Mesenteric fat pad (tissue), 1 donor: ENCODE data around the gene CELSR1. TPM values are rescaled to one million over a fixed set of nuclear protein-coding genes. Genes with fewer than 3 reads are reported as not detected.
"Not testable (repeated sequence)": the region's sequence is repeated elsewhere in the genome, so short reads cannot be mapped to it uniquely, and the experiment has no call there.

Source experiments
- DNase-seq: peaks from one replicate; pipeline ENCODE4 v3.0.0-alpha.2; 2020; ENCODE audit warnings: low spot score
- total RNA-seq: library from RNA; stranded (reverse); fragmentation: NEBNext Ultra II Directional; extraction: Animal tissue kit (Norgen Biotek cat#: 25700); gene quantifications from one replicate; pipeline ENCODE4 v1.2.1, GENCODE V29; 2021
- donor health status: DM: yes; HTN: yes; CAD: no.

Gene CELSR1
- total RNA-seq, 1 donor from 2014 or later: 1.8 TPM

DNA sequence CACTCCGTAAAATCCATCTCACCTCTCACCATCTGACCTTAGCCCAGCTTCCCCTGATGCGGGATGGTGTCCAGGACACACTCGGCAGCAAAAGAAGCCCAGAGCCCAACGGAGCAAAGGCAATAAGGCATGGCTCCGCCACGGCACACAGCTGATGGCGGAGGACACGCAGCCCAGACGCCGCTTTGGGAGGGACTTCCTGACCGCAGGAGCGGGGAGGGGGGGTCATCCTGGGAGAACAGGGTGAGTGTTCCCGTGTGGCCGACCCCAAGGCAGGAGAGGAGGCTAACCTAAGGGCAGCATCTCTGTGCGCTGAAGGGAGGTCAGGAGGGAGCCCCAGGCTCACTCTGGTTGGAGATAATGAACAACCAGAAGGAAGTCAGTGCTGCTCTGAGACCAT lies 130.6 kb downstream of the CELSR1 start:
- no peak for DNase-seq

DNA sequence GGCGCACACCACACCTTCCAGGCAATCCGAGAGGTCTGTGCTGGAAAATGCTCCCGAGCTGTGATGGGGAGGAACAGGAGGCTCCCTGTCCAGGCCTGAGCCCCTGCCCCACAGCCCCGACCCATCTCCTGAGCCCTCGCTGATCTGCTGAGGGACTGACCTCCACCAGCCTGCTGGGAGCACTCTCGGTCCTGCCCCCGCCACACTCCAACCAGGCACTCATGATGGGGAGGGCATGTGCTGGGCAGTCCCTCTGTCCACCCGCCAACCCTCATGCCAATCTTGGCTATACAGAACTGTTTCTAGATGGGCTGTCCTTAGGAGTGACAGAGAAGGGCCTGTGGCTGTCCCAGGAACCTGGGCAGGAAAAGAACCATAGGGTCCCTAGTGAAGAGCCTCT lies 131.1 kb downstream of the CELSR1 start:
- no peak for DNase-seq

DNA sequence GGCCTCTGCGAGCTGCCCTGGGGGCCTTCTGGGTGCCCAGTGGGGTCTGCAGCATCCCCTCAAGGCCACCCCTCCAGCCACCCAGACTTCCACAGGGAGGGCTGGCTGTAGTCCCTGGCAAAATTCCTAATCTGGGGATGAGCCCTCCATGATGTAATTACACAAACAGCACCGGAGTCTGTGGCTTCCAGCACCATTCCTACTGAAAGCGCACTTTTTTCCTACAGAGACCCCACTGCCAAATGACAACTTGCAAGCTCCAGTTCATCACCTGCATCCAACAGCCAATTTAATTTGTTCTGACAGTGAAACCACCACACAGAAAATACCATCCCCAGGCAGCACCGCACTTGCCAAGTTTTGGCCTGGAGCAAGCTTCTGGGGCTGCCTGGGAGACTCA lies 131.5 kb downstream of the CELSR1 start:
- DNase-seq: no peak

DNA sequence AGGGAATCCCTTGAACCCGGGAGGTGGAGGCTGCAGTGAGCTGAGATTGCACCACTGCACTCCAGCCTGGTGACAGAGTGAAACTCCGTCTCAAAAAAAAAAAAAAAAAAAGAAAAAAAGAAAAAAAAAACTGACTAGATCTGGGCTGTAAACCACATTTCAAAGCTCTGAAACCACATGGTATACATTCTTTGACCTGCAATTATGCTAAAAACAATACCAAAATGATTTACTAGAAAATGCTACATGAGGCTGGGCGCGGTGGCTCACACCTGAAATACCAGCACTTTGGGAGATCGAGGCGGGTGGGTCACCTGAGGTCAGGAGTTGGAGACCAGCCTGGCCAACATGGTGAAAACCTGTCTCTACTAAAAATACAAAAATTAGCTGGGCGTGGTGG lies 133.5 kb downstream of the CELSR1 start:
- DNase-seq: not testable (repeated sequence)

DNA sequence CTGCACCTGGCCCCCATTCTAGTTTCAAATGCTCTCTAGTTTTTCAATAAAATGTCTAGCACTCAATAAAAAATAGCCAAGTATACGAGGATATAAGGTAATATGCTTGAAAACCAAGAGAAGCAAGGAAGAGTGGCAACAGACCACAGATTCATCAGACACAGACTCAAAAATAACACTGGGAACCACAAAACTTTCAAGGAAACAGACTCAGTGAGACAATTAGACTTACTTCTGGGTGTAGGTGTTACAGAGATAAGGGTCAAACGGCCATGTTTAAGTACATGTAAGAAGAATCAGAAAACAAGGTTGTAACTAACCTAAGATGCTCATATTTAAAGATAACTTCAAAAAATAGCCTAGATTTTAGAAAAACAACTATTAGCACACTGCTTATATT lies 134.9 kb downstream of the CELSR1 start:
- DNase-seq: no peak

DNA sequence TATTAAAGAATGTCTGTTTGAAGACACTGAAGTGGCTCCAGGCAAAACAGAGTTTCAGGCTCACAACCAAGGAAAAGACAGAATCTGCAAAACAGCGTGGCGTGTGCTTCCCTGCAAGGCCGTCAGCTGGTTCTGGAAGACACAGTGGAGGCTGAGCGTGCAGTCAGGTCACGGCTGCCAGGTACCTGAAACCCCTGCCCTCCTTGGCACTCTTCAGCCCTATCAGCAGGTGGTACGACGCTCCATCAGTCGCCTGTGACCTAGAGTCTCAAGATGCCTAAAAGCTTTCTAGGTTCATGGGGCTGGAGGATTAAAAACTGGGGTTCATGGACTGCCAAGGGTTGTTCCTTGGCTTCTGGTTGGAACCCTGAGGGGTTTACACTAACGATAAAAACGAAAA lies 136.1 kb downstream of the CELSR1 start:
- DNase-seq: no peak

DNA sequence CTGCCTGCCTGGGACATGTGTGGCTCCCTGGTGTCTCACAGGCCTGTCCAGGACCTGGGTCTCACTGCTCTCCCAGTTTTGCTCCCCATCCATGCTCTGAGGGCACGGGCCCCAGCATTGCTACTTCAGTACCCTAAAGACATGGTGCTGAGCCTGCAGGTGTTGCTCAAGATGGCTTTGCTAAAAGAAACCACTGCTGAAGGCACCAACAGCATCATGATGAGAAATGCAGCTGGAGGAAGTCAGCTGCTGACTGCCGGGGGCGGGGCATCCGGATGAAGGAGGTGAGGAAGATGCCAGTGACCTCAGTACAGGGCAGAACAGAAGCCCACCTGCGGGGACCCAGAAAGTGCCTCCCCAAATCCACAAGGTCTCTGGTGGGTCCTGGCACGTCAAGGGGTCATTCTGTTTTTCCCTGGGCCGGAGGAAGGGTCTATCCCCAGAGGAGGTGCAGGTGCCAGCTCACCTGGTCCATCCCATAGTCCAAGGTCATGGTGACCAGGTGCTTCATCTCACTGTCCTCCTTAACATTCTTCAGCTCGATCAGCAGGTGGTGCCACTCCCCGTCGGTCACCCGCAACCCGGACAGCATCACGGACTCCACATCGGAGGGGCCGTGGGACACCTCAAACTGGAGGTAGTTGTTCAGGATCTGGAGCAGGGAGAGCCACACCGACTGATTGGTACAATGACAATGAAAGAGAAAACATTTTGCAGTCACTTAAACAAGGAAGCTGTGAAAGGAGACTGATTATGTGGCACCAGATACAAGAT lies 138.0 kb downstream of the CELSR1 start:
- no peak for DNase-seq

DNA sequence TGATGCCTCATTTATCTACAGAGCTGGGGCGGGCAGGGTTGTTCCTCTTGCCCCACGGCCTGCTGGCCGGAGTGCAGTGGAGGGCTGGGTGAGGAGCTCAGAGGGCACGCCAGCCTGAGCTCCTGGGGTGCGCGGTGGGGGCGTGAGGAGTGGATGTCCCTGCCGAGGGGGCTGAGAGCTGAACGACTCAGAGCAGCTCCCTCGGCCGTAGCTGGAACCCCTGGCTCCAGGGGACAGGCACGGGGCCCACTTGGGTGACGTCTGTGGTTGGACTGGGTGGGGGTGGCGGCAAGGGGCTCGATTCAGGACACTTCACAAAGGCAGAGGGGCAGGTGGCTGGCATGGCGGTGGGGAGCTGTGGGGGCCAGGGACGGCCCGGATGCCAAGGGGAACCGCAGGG lies 139.5 kb downstream of the CELSR1 start:
- DNase-seq: no peak

DNA sequence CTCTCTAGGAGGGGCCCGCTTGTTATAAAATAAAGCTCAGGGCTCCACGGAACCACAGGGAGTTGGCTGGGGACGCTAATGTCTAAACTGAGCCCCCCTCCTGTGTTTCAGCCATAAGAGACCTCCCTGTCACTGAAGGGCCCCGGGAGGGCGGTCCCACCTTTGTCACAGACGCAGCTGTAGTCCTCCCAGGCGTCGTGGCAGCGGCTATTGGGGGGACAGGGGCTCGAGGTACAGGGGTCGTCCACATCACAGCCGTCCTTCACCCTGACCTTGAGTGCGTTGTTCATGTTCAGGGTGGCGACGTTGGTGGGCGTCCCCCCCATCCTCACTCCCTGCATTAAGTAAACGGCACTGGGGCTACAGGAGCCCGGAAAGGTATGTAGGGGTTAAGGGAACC lies 139.9 kb downstream of the CELSR1 start:
- no peak for DNase-seq

DNA sequence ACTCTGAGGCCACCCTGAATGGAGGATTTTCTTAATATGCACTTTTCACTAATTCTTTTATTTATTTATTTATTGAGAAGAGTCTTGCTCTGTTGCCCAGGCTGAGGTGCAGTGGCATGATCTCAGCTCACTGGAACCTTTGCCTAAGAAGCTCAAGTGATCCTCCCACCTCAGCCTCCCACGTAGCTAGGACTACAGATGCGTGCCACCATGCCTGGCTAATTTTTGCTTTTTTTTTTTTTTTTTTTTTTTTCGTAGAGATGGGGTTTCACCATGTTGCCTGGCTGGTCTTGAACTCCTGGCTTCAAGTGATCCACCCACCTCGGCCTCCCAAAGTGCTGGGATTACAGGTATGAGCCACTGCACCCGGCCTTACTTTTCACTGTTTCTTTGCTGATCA lies 140.4 kb downstream of the CELSR1 start:
- DNase-seq: not testable (repeated sequence)

DNA sequence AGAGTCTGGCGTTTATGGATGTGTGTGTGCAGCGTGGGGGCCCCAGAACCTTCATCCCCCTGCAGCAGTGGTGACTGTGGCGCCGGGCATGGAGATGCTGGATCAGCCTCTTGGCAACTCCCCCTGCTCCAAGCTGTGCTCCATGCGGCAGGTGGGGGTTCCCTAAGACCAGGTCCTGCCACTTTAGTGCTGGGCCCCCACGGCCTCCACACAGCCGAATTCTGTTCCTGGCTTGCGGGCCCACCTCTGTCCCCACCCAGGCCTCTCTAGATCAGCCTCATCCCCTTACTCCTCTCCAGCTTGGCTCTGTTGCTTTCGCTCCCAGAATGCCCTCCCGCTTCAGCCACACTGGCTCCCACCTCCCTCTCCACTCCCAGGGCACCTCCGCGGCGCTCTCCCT lies 142.3 kb downstream of the CELSR1 start:
- DNase-seq: no peak

DNA sequence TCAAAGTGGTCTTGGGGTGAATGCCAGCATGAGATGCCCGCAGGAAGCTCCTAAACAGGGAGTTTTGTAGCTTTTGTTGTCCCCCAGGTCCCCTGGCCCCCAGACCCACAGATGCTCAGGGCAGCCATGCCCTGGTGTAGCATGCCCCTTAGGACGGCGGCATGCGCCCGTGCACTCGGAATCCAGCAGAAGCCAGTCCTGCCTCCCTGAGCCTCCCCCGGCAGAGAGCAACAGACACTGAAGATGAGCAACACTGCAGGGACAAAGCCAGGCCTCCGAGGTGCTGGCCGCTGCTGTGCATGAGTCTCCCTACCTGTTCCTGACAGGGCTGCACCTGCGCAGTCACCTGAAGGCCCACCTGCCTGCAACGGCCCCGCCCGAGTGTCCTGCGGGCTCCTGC lies 142.8 kb downstream of the CELSR1 start:
- no peak for DNase-seq

DNA sequence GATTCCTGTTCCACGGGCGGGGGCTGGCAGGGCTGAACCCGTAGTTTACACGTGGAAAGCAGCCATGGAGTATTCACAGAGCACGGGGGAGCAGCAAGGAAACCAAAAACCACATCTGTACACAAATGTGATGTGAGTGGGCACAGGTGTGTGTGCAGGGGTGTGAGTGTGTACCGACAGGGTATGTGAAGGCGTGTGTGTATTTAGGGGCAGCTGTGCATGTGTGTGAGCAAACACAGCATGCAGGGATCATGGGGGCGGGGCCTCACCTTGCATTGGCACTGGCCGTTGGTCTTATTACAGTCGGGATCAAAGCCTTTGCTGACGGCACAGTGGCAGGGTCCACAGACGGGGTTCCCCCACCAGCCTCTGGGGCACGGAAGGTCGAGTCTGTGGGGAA lies 143.5 kb downstream of the CELSR1 start:
- no peak for DNase-seq

DNA sequence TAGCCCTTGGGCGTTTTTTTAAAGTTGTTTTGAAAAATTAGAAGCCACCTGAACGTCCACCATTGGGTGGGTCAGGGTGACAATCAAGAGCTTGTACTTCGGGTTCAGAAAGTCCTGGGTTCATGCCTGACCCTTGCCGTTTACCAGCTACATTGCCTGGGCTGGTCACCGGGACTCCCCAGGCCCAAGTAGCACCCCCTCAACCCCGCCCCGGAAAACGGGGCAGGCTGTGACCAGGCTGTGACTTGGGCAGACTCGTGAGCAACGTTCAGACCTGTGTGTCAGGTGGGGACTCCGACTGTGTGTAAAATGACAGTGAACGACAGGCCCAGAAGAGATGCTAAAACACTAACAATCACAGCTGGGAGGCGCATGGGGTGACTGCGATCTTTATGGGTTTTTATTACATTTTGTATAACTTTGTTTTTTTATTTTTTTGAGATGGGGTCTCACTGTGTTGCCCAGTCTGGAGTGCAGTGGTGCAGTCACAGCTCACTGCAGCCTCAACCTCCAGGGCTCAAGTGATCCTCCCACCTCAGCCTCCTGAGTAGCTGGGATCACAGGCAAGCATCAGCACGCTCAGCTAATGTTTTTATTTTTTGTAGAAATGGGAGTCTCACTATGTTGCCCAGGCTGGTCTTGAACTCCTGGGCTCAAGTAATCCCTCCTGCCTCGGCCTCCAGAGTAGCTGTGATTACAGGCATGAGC lies 145.1 kb downstream of the CELSR1 start:
- no peak for DNase-seq

DNA sequence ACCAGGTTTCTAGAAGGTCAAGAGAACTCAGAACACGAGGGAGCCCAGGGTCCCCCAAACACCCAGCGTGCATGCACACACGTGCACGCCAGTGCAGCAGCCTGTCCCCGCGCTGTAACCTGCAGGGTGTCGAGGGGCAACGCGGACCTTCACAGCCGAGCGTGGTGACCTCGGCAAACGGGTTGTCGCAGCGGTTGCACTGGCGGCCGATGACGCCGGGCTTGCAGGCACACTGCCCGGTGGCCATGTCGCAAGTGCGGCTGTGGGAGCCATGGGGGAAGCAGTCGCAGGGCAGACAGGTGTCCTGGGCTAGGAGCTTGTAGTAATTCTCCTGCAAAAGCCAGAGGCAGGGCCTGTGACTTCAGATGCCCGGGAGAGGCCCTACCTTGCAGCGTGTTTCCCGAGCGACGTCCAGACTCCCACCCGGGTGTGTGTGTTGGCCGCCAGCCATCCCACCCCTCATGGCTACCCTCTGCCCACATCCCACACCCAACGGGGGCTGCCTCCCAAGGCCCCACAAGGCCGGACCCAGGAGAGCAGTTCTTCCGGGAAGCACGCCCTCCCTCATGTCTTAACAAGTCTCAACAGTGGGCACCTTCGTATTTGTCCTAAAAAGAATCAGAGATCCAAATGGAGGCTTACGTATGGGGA lies 145.8 kb downstream of the CELSR1 start:
- DNase-seq: no peak

DNA sequence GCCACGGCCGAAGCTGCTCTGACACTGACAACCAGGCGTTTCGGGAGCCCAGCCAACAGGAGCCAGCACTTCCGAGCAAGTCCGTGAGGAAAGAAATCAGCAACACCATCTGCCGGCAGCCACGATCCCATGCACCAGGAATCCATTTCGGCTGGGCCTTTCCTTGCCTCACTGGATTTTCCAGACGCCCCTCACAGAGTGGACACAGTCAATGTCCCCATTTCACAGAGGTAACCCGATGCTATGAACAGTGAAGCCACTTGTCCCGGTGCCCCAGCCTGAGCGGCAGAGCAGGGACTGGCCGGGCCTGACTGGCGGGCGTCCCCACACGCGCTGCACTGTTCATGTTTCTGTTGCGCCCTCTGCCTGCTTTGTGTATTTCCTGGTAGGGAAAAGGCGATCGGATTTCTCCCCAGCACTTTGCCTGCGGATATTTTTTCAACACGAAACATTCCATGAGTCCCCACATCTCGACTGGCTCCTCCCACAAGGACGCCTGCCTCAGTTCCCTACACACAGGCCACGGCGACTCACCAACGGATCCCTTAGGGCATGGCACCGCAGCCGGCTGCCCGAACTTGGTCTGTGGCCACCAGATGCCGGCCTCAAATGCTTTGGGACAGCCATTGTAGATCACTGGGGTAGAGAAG lies 146.6 kb downstream of the CELSR1 start:
- no peak for DNase-seq

DNA sequence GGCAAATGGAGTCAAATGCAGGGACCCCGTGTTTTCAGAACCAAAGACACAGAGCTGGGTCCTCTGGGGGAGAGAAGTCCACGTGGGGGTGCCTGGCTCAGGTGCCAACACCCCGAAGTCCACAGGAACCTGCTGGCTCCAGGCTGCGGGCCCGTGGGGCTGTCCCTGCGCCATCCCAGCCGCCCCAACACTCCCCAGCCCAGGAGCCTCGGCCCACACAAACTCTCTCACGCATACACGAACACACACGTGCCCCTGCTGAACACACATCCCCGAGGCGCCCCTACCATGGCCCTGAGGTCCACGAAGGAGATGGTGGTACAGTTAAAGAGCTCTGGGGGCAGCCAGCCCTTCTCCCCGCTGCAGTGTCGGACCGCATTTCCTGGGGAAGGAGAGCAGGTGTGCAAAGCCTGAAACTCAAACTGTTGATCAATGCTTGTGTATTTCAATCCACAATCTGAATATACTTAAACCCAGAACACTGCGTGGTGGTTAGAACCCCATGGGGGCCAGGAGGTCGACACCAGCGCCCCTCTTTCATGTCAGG lies 147.2 kb downstream of the CELSR1 start:
- DNase-seq: no peak

DNA sequence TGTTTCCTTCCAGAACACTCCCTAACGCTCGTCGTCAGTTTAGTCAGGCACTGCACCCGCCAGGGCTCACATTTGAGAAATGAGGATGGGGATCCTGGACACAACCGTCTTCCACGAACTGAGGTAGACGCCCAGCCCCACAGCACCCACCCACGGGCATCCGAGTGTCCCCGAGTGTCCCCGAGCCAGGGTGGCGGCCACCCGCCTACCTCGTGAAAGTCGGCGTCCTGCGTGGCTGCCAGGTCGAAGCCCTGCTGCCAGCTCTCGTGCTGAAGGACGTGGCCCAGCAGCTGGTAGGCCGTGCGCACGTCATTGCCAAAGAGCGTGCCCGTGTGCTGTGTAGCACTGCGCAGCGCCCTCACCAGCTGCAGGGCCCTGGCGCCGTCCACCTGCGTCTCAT lies 148.3 kb downstream of the CELSR1 start:
- no peak for DNase-seq

DNA sequence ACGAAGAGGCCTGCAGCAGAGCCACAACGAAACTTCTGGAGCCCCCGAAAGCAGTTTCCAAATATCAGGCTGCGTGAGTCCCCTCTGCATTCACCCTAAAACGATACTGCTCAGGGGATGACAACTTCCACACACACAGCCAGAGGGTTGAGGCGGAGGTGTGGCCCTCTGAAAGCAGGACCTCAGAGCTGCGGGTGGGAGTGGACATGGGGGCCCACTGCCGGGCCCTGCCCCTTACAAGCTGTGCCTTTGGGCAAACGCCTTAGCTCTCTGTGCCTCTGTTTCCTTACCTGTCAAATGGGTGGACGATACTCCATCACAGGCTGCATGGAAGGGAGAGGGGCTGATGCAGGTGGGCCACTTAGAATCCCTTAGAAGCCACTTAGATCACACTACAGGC lies 148.8 kb downstream of the CELSR1 start:
- DNase-seq: no peak

DNA sequence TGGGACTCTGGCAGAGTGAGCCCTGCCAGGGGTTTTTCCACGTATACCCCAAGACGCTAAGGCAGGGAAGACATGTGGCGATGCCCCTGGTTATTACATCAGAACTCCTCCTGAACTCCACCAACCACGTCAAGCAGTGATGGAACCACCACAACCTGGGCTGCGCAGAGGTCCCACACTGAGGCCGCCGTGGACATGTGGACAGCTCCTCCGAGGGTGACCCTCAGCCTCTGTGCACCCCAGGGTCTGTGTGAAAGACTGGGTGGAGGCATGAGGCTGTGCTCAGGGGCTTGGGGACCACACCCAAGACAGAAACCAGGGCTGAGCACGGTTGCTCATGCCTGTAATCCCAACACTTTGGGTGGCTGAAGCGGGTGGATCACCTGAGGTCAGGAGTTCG lies 149.7 kb downstream of the CELSR1 start:
- no peak for DNase-seq

DNA sequence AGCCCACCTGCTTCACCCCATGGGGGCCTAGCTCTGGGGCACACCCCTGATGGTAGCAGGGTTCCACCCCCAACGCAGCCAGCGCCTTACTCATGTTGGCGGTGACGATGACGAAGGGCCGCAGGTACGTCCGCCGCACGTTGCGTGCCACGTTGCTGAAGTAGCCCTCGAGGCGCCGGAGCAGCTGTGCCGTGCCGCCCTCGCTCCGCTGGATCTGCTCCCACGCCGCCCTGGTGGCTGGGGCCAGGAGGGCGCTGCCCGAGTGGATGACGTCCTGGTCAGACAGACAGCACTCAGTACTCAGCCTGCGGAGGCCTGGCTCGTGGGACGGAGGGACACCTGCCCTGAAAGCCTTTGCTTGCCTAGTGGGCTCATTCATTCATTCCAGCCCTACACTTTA lies 151.1 kb downstream of the CELSR1 start:
- DNase-seq: no peak

DNA sequence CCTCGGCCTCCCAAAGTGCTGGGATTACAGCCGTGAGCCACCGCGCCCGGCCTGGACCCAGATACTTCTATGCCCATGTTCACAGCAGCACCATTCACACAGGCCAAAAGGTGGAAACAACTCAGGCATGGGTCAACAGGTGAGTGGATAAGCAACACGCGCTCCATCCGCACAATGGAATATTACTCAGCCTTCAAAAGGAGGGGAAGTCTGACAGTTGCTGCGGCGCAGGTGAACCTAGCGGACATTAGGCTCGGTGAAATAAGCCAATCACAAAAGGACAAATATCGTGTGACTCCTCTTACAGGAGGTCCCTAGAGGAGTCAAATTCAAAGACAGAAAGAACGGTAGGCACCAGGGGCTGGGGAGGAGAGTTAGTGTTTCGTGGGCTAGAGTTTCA lies 154.9 kb downstream of the CELSR1 start:
- DNase-seq: no peak
